GM23338 (cell line): ENCODE data around the gene CLDN10. TPM values are rescaled to one million over a fixed set of nuclear protein-coding genes. Genes with fewer than 3 reads are reported as not detected.
"Not testable (repeated sequence)": the region's sequence is repeated elsewhere in the genome, so short reads cannot be mapped to it uniquely, and the experiment has no call there.

Experiments
- ATAC-seq: fragments of 200-7000 bp; cut with Tn5 transposase; 3 replicates; pipeline ENCODE4 v1.9.1; 2020
- DNase-seq: peaks from one replicate; pipeline ENCODE4 v3.0.0-alpha.2; 2015; ENCODE audit warnings: low spot score
- H2AFZ ChIP-seq: fragments of 200-600 bp; sonication (generic); 2 replicates; pipeline ENCODE4 v1.8.0; 2016; ENCODE audit warnings: antibody characterized with exemption, mild to moderate bottlenecking, moderate library complexity
- H3F3A ChIP-seq: fragments of 200-600 bp; sonication (generic); replicated peaks from 2 replicates; pipeline ENCODE4 v1.8.0; 2017; ENCODE audit warnings: antibody characterized with exemption, mixed run types, low read depth
- H3K27ac ChIP-seq: fragments of 200-600 bp; sonication (generic); 2 replicates; pipeline ENCODE4 v1.6.1; 2016; ENCODE audit warnings: low read depth
- H3K27me3 ChIP-seq: fragments of 200-600 bp; sonication (generic); 2 replicates; pipeline ENCODE4 v1.8.0; 2016; ENCODE audit warnings: mild to moderate bottlenecking, mixed run types, moderate library complexity; ENCODE audit not compliant: insufficient read depth
- H3K36me3 ChIP-seq: fragments of 200-600 bp; sonication (generic); 2 replicates; pipeline ENCODE4 v1.8.0; 2016; ENCODE audit warnings: mild to moderate bottlenecking; ENCODE audit not compliant: insufficient read depth
- H3K4me1 ChIP-seq: fragments of 200-600 bp; sonication (generic); 2 replicates; pipeline ENCODE4 v1.8.0; 2016; ENCODE audit warnings: mild to moderate bottlenecking, moderate library complexity; ENCODE audit not compliant: insufficient read depth
- H3K4me2 ChIP-seq: fragments of 200-600 bp; sonication (generic); 2 replicates; pipeline ENCODE4 v1.7.1; 2017; ENCODE audit warnings: mixed run types
- H3K4me3 ChIP-seq: fragments of 200-600 bp; sonication (generic); 2 replicates; pipeline ENCODE4 v1.6.1; 2016; ENCODE audit warnings: mixed run types
- H3K79me2 ChIP-seq: fragments of 200-600 bp; sonication (generic); replicated peaks from 2 replicates; pipeline ENCODE4 v1.8.0; 2017; ENCODE audit warnings: mild to moderate bottlenecking; ENCODE audit not compliant: insufficient read depth
- H3K9me2 ChIP-seq: fragments of 200-600 bp; sonication (generic); 2 replicates; pipeline ENCODE4 v1.8.0; 2017; ENCODE audit not compliant: insufficient read depth
- H4K20me1 ChIP-seq: fragments of 200-600 bp; sonication (generic); replicated peaks from 2 replicates; pipeline ENCODE4 v1.8.0; 2017; ENCODE audit warnings: mild to moderate bottlenecking; ENCODE audit not compliant: insufficient read depth
- H3K27ac Mint-ChIP-seq: 2 replicates; pipeline ENCODE4 v1.8.0; 2020; ENCODE audit warnings: inconsistent platforms, mild to moderate bottlenecking, moderate library complexity, mixed read lengths
- H3K27me3 Mint-ChIP-seq: 3 replicates; pipeline ENCODE4 v1.8.0; 2022; ENCODE audit warnings: low read depth, mild to moderate bottlenecking, moderate library complexity, mixed read lengths, inconsistent platforms; ENCODE audit not compliant: insufficient read depth, poor library complexity
- H3K36me3 Mint-ChIP-seq: 3 replicates; pipeline ENCODE4 v1.8.0; 2021; ENCODE audit warnings: low read depth, mild to moderate bottlenecking, inconsistent platforms, moderate library complexity, mixed read lengths
- H3K4me1 Mint-ChIP-seq: 3 replicates; pipeline ENCODE4 v1.8.0; 2020; ENCODE audit warnings: mild to moderate bottlenecking, inconsistent platforms, mixed read lengths
- H3K4me3 Mint-ChIP-seq: 3 replicates; pipeline ENCODE4 v1.8.0; 2021; ENCODE audit warnings: moderate library complexity, mild to moderate bottlenecking, inconsistent platforms, mixed read lengths
- H3K9me3 Mint-ChIP-seq: 3 replicates; pipeline ENCODE4 v1.8.0; 2020; ENCODE audit warnings: moderate library complexity, mild to moderate bottlenecking, inconsistent platforms, mixed read lengths
- CREB1 ChIP-seq: fragments of 250-450 bp; sonication (Bioruptor Pico); IDR thresholded peaks from 2 replicates; pipeline ENCODE4 v1.5.0; 2020; ENCODE audit warnings: low read depth, mild to moderate bottlenecking, moderate library complexity
- EZH2phosphoT487 ChIP-seq: fragments of 200-600 bp; sonication (generic); IDR thresholded peaks from one replicate; pipeline ENCODE4 v1.8.1; 2018; ENCODE audit warnings: antibody characterized with exemption; ENCODE audit not compliant: unreplicated experiment
- NANOG ChIP-seq: IDR thresholded peaks from 2 replicates; pipeline ENCODE4 v1.6.1; 2016; ENCODE audit warnings: antibody characterized with exemption, borderline replicate concordance
- POLR2AphosphoS5 ChIP-seq: IDR thresholded peaks from 2 replicates; pipeline ENCODE4 v1.6.1; 2016; ENCODE audit warnings: antibody characterized with exemption, low read depth
- ZNF114 ChIP-seq: fragments of 250-450 bp; sonication (Bioruptor Pico); IDR thresholded peaks from 2 replicates; pipeline ENCODE4 v1.5.0; 2020; ENCODE audit warnings: mild to moderate bottlenecking, moderate library complexity
- ZNF331 ChIP-seq: fragments of 250-450 bp; sonication (Bioruptor Pico); IDR thresholded peaks from 2 replicates; pipeline ENCODE4 v1.5.0; 2020; ENCODE audit warnings: low read depth, mild to moderate bottlenecking, moderate library complexity
- polyA plus RNA-seq: library from polyadenylated mRNA; unstranded; fragments of >200 nt; fragmentation: Nextera tagmentation; extraction: Ambion mirVana; gene quantifications from 2 replicates; pipeline ENCODE4 v1.2.1, GENCODE V29; 2016
- total RNA-seq: library from RNA; depleted of rRNA; stranded (reverse); fragments of >200 nt; shearing (Covaris generic); gene quantifications from 2 replicates; pipeline ENCODE4 v1.2.3, GENCODE V29; 2014
- TF ChIP-seq, protein P1 (sequence below): IDR thresholded peaks from one replicate; pipeline ENCODE4 v1.6.1; 2018; ENCODE audit warnings: antibody characterized with exemption; ENCODE audit not compliant: unreplicated experiment
- TF ChIP-seq, protein P2 (sequence below): fragments of 250-450 bp; sonication (Bioruptor Pico); IDR thresholded peaks from 2 replicates; pipeline ENCODE4 v1.5.0; 2020; ENCODE audit warnings: mild to moderate bottlenecking, moderate library complexity

The CLDN10 gene
- total and polyA plus RNA-seq, 2 experiments from 2014 or later, result 34.7 to 65.9 TPM

DNA sequence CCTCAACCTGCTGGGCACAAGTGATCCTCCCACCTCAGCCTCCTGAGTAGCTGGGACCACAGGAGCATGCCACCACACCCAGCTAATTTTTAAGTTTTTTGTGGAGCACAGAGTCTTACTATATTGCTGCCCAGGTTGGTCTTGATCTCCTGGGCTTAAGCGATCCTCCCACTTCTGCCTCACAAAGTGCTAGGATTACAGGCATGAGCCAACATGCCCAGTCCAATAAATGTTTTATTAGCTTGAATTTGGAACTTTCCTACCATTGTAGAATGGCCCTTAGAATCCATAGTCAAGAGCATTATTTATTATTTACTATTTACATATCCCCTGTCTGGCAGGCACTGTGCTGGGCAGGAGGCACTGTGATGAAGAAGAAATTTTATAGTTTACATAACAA lies 39.6 kb upstream of the CLDN10 start:
- Histone ChIP-seq H3K36me3 (no peaks in the 10 kb centered on the region), H3K4me2 (no peak overlapping the region), H3F3A (no peaks in the 10 kb centered on the region), H3K9me2 (peaks cover 13% of the 10 kb centered on the region; the same call in 1 of the 2 replicates), H3K27ac (no peak overlapping the region), H2AFZ (no peak overlapping the region), H3K4me3 (no peak overlapping the region), H3K27me3 (no peaks in the 10 kb centered on the region), H3K79me2 (no peaks in the 10 kb centered on the region), H4K20me1 (no peaks in the 10 kb centered on the region), H3K4me1 (no peaks in the 10 kb centered on the region; the same call in 1 of the 2 replicates)
- no peaks in the 10 kb centered on the region for H3K9me3 Mint-ChIP-seq
- no peak overlapping the region for H3K4me3 Mint-ChIP-seq
- peaks cover 3% of the 10 kb centered on the region for H3K27me3 Mint-ChIP-seq
- H3K36me3 Mint-ChIP-seq, result no peaks in the 10 kb centered on the region
- H3K4me1 Mint-ChIP-seq, result peaks cover 3% of the 10 kb centered on the region; the same call in 2 of the 3 replicates
- DNase-seq (no peak), ATAC-seq (no peak)
- TF ChIP-seq ZNF114 (CRISPR knock-in tag), result no peak
- no peak overlapping the region for H3K27ac Mint-ChIP-seq

DNA sequence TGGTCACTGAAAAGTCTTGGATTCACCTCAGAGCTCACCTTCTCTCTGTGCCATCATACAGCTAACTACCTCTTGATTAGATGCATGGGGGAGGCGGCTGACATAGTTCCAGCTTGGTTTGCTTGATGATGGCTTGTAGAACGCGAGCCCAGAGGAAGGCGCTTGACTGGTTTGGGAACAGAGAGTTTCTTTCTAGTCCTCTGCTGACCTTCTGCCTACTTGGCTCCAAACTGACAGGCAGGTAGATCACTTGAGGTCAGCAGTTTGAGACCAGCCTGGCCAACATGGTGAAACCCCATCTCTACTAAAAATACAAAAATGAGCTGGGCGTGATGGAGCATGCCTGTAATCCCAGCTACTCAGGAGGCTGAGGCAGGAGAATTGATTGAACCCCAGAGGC lies 36.9 kb upstream of the CLDN10 start:
- not testable (repeated sequence) for H3K36me3 ChIP-seq, H3K27ac ChIP-seq, H3K4me3 Mint-ChIP-seq, H3K4me3 ChIP-seq, H4K20me1 ChIP-seq, H3K9me2 ChIP-seq, H3K4me1 Mint-ChIP-seq, H3K79me2 ChIP-seq, H3K4me2 ChIP-seq, H2AFZ ChIP-seq, H3K27me3 ChIP-seq, H3K27me3 Mint-ChIP-seq, H3K4me1 ChIP-seq, DNase-seq, H3K36me3 Mint-ChIP-seq, ATAC-seq, H3K9me3 Mint-ChIP-seq, H3K27ac Mint-ChIP-seq, H3F3A ChIP-seq

DNA sequence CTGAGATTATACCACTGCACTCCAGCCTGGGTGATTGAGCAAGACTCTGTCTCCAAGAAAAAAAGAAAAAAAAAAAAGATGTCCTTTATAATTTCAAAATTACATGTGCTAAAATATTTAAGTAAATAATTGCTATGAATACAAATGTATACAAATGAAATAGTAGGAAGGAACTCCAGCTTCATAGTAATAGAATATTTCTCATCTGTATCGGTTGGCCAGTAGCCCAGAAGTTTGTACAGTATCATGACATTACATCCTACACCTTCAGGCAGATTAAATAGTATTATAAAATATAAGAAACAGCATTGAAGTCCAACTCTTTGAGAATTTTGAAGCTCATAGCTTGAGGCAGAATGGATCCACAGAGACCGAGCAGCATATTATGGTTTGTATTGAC lies 36.5 kb upstream of the CLDN10 start:
- no peaks in the 10 kb centered on the region for H3K27me3 ChIP-seq
- H3K4me2 ChIP-seq, result no peak overlapping the region
- H3K36me3 ChIP-seq, result no peaks in the 10 kb centered on the region
- Mint-ChIP-seq H3K27ac (no peak overlapping the region), H3K4me1 (peaks cover 3% of the 10 kb centered on the region; the same call in 2 of the 3 replicates), H3K4me3 (no peak overlapping the region), H3K9me3 (no peaks in the 10 kb centered on the region), H3K36me3 (no peaks in the 10 kb centered on the region), H3K27me3 (peaks cover 3% of the 10 kb centered on the region)
- H4K20me1 ChIP-seq, result no peaks in the 10 kb centered on the region
- H3K79me2 ChIP-seq, result no peaks in the 10 kb centered on the region
- H3K27ac ChIP-seq, result no peak overlapping the region; the same call in 1 of the 2 replicates
- peaks cover 5% of the 10 kb centered on the region; the same call in 1 of the 2 replicates for H3K9me2 ChIP-seq
- DNase-seq (no peak), ATAC-seq (no peak)
- no peak overlapping the region for H3K4me3 ChIP-seq
- H2AFZ ChIP-seq, result no peak overlapping the region
- H3K4me1 ChIP-seq, result no peaks in the 10 kb centered on the region; the same call in 1 of the 2 replicates
- H3F3A ChIP-seq, result no peaks in the 10 kb centered on the region
- TF ChIP-seq EZH2phosphoT487 (no peak), ZNF114 (CRISPR knock-in tag) (no peak), POLR2AphosphoS5 (no peak), NANOG (no peak), CREB1 (no peak), ZNF331 (CRISPR knock-in tag) (no peak)
- TF ChIP-seq, protein P1, sequence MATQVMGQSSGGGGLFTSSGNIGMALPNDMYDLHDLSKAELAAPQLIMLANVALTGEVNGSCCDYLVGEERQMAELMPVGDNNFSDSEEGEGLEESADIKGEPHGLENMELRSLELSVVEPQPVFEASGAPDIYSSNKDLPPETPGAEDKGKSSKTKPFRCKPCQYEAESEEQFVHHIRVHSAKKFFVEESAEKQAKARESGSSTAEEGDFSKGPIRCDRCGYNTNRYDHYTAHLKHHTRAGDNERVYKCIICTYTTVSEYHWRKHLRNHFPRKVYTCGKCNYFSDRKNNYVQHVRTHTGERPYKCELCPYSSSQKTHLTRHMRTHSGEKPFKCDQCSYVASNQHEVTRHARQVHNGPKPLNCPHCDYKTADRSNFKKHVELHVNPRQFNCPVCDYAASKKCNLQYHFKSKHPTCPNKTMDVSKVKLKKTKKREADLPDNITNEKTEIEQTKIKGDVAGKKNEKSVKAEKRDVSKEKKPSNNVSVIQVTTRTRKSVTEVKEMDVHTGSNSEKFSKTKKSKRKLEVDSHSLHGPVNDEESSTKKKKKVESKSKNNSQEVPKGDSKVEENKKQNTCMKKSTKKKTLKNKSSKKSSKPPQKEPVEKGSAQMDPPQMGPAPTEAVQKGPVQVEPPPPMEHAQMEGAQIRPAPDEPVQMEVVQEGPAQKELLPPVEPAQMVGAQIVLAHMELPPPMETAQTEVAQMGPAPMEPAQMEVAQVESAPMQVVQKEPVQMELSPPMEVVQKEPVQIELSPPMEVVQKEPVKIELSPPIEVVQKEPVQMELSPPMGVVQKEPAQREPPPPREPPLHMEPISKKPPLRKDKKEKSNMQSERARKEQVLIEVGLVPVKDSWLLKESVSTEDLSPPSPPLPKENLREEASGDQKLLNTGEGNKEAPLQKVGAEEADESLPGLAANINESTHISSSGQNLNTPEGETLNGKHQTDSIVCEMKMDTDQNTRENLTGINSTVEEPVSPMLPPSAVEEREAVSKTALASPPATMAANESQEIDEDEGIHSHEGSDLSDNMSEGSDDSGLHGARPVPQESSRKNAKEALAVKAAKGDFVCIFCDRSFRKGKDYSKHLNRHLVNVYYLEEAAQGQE, result no peak
- TF ChIP-seq, protein P2, sequence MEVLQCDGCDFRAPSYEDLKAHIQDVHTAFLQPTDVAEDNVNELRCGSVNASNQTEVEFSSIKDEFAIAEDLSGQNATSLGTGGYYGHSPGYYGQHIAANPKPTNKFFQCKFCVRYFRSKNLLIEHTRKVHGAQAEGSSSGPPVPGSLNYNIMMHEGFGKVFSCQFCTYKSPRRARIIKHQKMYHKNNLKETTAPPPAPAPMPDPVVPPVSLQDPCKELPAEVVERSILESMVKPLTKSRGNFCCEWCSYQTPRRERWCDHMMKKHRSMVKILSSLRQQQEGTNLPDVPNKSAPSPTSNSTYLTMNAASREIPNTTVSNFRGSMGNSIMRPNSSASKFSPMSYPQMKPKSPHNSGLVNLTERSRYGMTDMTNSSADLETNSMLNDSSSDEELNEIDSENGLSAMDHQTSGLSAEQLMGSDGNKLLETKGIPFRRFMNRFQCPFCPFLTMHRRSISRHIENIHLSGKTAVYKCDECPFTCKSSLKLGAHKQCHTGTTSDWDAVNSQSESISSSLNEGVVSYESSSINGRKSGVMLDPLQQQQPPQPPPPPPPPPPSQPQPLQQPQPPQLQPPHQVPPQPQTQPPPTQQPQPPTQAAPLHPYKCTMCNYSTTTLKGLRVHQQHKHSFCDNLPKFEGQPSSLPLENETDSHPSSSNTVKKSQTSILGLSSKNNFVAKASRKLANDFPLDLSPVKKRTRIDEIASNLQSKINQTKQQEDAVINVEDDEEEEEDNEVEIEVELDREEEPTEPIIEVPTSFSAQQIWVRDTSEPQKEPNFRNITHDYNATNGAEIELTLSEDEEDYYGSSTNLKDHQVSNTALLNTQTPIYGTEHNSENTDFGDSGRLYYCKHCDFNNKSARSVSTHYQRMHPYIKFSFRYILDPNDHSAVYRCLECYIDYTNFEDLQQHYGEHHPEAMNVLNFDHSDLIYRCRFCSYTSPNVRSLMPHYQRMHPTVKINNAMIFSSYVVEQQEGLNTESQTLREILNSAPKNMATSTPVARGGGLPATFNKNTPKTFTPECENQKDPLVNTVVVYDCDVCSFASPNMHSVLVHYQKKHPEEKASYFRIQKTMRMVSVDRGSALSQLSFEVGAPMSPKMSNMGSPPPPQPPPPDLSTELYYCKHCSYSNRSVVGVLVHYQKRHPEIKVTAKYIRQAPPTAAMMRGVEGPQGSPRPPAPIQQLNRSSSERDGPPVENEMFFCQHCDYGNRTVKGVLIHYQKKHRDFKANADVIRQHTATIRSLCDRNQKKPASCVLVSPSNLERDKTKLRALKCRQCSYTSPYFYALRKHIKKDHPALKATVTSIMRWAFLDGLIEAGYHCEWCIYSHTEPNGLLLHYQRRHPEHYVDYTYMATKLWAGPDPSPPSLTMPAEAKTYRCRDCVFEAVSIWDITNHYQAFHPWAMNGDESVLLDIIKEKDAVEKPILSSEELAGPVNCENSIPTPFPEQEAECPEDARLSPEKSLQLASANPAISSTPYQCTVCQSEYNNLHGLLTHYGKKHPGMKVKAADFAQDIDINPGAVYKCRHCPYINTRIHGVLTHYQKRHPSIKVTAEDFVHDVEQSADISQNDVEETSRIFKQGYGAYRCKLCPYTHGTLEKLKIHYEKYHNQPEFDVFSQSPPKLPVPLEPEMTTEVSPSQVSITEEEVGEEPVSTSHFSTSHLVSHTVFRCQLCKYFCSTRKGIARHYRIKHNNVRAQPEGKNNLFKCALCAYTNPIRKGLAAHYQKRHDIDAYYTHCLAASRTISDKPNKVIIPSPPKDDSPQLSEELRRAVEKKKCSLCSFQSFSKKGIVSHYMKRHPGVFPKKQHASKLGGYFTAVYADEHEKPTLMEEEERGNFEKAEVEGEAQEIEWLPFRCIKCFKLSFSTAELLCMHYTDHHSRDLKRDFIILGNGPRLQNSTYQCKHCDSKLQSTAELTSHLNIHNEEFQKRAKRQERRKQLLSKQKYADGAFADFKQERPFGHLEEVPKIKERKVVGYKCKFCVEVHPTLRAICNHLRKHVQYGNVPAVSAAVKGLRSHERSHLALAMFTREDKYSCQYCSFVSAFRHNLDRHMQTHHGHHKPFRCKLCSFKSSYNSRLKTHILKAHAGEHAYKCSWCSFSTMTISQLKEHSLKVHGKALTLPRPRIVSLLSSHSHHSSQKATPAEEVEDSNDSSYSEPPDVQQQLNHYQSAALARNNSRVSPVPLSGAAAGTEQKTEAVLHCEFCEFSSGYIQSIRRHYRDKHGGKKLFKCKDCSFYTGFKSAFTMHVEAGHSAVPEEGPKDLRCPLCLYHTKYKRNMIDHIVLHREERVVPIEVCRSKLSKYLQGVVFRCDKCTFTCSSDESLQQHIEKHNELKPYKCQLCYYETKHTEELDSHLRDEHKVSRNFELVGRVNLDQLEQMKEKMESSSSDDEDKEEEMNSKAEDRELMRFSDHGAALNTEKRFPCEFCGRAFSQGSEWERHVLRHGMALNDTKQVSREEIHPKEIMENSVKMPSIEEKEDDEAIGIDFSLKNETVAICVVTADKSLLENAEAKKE (CRISPR knock-in tag), result no peak
